Neuronal stem cell (in vitro differentiated cells): ENCODE data around the gene ACACA.

ENCODE experiments used
- DNase-seq: peaks from one replicate; pipeline ENCODE4 v3.0.0-alpha.2; 2013; ENCODE audit warnings: low spot score
- H2AFZ ChIP-seq: one replicate; pipeline ENCODE4 v1.6.1; 2013; ENCODE audit warnings: mild to moderate bottlenecking, low read length, inconsistent platforms
- H2AK5ac ChIP-seq: 2 replicates; pipeline ENCODE4 v1.6.1; 2013; ENCODE audit warnings: low read depth, mild to moderate bottlenecking, inconsistent platforms, low read length, moderate library complexity, mixed read lengths
- H2BK120ac ChIP-seq: 2 replicates; pipeline ENCODE4 v1.6.1; 2013; ENCODE audit warnings: low read depth, mild to moderate bottlenecking, inconsistent platforms, low read length, moderate library complexity, mixed read lengths
- H2BK12ac ChIP-seq: one replicate; pipeline ENCODE4 v1.6.1; 2013; ENCODE audit warnings: low read length, inconsistent platforms
- H2BK15ac ChIP-seq: 2 replicates; pipeline ENCODE4 v1.6.1; 2013; ENCODE audit warnings: mild to moderate bottlenecking, low read length, inconsistent platforms, mixed read lengths
- H2BK5ac ChIP-seq: one replicate; pipeline ENCODE4 v1.6.1; 2013; ENCODE audit warnings: inconsistent platforms, mild to moderate bottlenecking, low read length, moderate library complexity
- H3K14ac ChIP-seq: one replicate; pipeline ENCODE4 v1.6.1; 2013; ENCODE audit warnings: low read length, inconsistent platforms
- H3K18ac ChIP-seq: 2 replicates; pipeline ENCODE4 v1.6.1; 2013; ENCODE audit warnings: low read length, inconsistent platforms
- H3K23ac ChIP-seq: 2 replicates; pipeline ENCODE4 v1.6.1; 2013; ENCODE audit warnings: low read depth, mild to moderate bottlenecking, mixed read lengths, low read length, inconsistent platforms; ENCODE audit not compliant: poor library complexity
- H3K27ac ChIP-seq: replicated peaks from 3 replicates; pipeline ENCODE4 v1.5.1; 2013; ENCODE audit warnings: low read length, inconsistent platforms
- H3K27me3 ChIP-seq, 3 experiments: 2 replicates each; pipeline ENCODE4 v1.6.1; 2013; ENCODE audit warnings: low read length in 3 of 3, mild to moderate bottlenecking in 2 of 3, inconsistent platforms in 1 of 3, low read depth in 1 of 3, mixed read lengths in 1 of 3, moderate library complexity in 1 of 3; ENCODE audit not compliant: control insufficient read depth in 3 of 3, insufficient read depth in 3 of 3
- H3K36me3 ChIP-seq, 2 donors: replicated peaks in 1 of 2; 2 replicates each; pipeline ENCODE4 v1.6.1; 2013; ENCODE audit warnings: low read length in 2 of 2; ENCODE audit not compliant: control insufficient read depth in 2 of 2, insufficient read depth in 2 of 2
- H3K4ac ChIP-seq: 2 replicates; pipeline ENCODE4 v1.6.1; 2013; ENCODE audit warnings: inconsistent platforms, mild to moderate bottlenecking, low read length, moderate library complexity
- H3K4me1 ChIP-seq, 2 donors: 1 replicate in 1 of 2; 2 replicates in 1 of 2; pipeline ENCODE4 v1.6.1; 2013; ENCODE audit warnings: low read length in 2 of 2, low read depth in 1 of 2; ENCODE audit not compliant: control insufficient read depth in 2 of 2, insufficient read depth in 1 of 2
- H3K4me2 ChIP-seq: one replicate; pipeline ENCODE4 v1.6.1; 2013; ENCODE audit warnings: mild to moderate bottlenecking, low read length, inconsistent platforms; ENCODE audit not compliant: insufficient read depth, poor library complexity, severe bottlenecking
- H3K4me3 ChIP-seq, 2 donors: 2 replicates each; pipeline ENCODE4 v1.5.1; 2013; ENCODE audit warnings: low read length in 2 of 2, mild to moderate bottlenecking in 2 of 2, inconsistent platforms in 1 of 2, moderate library complexity in 1 of 2
- H3K79me1 ChIP-seq: one replicate; pipeline ENCODE4 v1.6.1; 2013; ENCODE audit warnings: low read depth, mild to moderate bottlenecking, inconsistent platforms, low read length, moderate library complexity
- H3K9ac ChIP-seq: one replicate; pipeline ENCODE4 v1.6.1; 2013; ENCODE audit warnings: mild to moderate bottlenecking, low read depth, low read length, inconsistent platforms; ENCODE audit not compliant: poor library complexity
- H3K9me3 ChIP-seq, 2 donors: replicated peaks in 1 of 2; 2 replicates each; pipeline versions ENCODE3 to v1.6.1; 2013; ENCODE audit warnings: low read length in 2 of 2, mild to moderate bottlenecking in 2 of 2, inconsistent platforms in 1 of 2, low read depth in 1 of 2, mixed read lengths in 1 of 2, moderate library complexity in 1 of 2; ENCODE audit not compliant: control insufficient read depth in 2 of 2, insufficient read depth in 1 of 2
- H4K8ac ChIP-seq: one replicate; pipeline ENCODE4 v1.6.1; 2013; ENCODE audit warnings: low read depth, mild to moderate bottlenecking, inconsistent platforms, low read length, moderate library complexity
- H4K91ac ChIP-seq: one replicate; pipeline ENCODE4 v1.6.1; 2013; ENCODE audit warnings: low read length, low read depth, mild to moderate bottlenecking, inconsistent platforms; ENCODE audit not compliant: poor library complexity
- WGBS, 2 donors: extraction: QIAGEN DNeasy Blood & Tissue Kit; methylation state at CpG; one replicate each; pipeline ENCODE4 v1.1.7; 2013; ENCODE audit warnings: missing lambda C conversion rate in 2 of 2, mixed read lengths in 1 of 2; ENCODE audit not compliant: insufficient read length in 2 of 2, insufficient replicate concordance in 1 of 2; ENCODE audit errors: extremely low coverage in 2 of 2; 5-methylcytosine and 5-hydroxymethylcytosine counted together

ACACA gene

DNA sequence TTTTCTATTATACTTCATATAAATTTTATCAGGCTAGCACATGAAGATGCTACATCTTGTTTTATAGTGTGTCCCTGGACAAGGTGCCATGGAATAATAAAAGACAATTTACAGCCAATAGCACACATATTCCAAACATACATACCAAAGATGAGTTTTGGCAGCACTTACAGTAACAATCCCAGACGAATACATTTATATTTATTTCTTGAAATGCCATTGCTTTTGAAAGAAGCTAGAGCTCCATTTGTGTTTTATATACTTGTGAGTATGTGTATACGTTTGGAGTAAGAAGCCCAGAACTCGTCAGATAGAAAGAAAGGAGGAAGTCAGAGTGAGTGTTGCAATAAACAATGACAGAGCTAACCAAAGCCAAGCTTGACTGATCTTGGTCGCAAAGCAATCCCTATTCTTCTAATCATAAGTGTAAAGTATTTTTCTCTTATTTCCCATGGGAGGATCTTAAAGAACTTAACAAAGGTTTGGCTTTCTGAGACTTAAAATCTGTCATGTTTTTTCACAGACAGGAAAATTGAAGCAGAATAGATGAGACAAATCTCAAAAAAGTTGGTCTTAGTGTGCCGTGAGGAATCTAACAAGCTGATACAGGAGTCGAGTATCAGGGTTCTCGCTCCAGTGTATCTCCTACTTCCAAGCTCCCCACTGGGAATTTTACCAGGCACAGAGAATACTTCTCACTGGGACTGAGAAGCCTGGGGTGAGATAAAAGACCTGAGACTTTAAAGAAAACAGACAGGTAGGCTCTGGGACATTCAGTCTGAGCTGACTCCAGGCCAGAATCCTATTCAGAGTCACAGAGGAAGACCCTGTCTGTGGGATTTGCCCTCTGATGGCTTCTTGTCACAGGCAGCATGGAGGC, 282.5 kb downstream of the ACACA start:
- WGBS, 2 donors: no CpG with 5 or more reads among the region's 7 CpGs
- no peak for DNase-seq

DNA sequence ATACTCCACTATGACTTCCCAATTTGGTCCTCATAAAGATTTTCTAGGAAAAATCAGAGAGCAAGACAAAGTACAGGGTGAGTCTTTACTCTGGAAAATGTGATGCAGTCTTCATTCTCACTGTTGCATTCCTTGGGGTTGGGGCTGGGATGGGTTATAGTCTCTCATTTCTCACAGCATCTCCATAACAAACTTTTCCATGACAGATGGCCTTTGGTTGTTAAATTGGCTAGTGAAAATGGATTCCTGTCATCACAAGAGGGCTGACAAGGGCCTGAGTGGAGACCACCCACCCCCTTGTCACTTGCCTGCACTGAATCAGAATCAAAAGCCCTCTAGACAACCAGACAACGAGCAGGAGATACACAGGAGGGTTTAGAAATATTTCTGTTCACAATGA, 283.2 kb downstream of the ACACA start:
- H2BK5ac ChIP-seq: no peak overlapping the region
- H3K23ac ChIP-seq: no peak overlapping the region
- H2BK120ac ChIP-seq: no peak overlapping the region
- H3K36me3 ChIP-seq: peaks cover 13 to 99% of the 10 kb centered on the region in 2 donors
- H3K79me1 ChIP-seq: no peaks in the 10 kb centered on the region
- no CpG with 5 or more reads among the region's 1 CpG for WGBS, 2 donors
- H2BK12ac ChIP-seq: no peak overlapping the region
- no peak overlapping the region for H3K27ac ChIP-seq
- no peak for DNase-seq
- H4K8ac ChIP-seq: no peak overlapping the region
- no peak overlapping the region for H2AFZ ChIP-seq
- no peaks in the 10 kb centered on the region for H3K27me3 ChIP-seq
- no peak overlapping the region for H3K4ac ChIP-seq
- H4K91ac ChIP-seq: no peak overlapping the region
- no peak overlapping the region for H3K14ac ChIP-seq
- H3K4me3 ChIP-seq: no peak overlapping the region
- no peak overlapping the region for H3K9ac ChIP-seq
- no peak overlapping the region for H3K18ac ChIP-seq
- H2AK5ac ChIP-seq: no peak overlapping the region
- peaks cover 0 to 14% of the 10 kb centered on the region in 2 donors for H3K4me1 ChIP-seq
- no peak overlapping the region for H2BK15ac ChIP-seq
- no peaks in the 10 kb centered on the region for H3K9me3 ChIP-seq
- H3K4me2 ChIP-seq: no peak overlapping the region

More for the DNA sequence above, 282.5 kb downstream of the ACACA start:
- no peak overlapping the region for H3K9ac ChIP-seq
- peaks cover 0 to 12% of the 10 kb centered on the region in 2 donors for H3K4me1 ChIP-seq
- no peak overlapping the region for H3K4ac ChIP-seq
- no peak overlapping the region for H2BK12ac ChIP-seq
- H3K27me3 ChIP-seq: no peaks in the 10 kb centered on the region
- H3K14ac ChIP-seq: no peak overlapping the region
- H3K9me3 ChIP-seq: no peaks in the 10 kb centered on the region
- H2BK5ac ChIP-seq: no peak overlapping the region
- H3K36me3 ChIP-seq: peaks cover 14 to 99% of the 10 kb centered on the region in 2 donors
- no peak overlapping the region for H4K91ac ChIP-seq
- no peak overlapping the region for H3K18ac ChIP-seq
- H2AFZ ChIP-seq: no peak overlapping the region
- H3K23ac ChIP-seq: no peak overlapping the region
- H2BK120ac ChIP-seq: no peak overlapping the region
- H3K4me2 ChIP-seq: no peak overlapping the region
- no peak overlapping the region for H3K4me3 ChIP-seq
- no peak overlapping the region for H4K8ac ChIP-seq
- H3K27ac ChIP-seq: no peak overlapping the region
- no peaks in the 10 kb centered on the region for H3K79me1 ChIP-seq
- H2BK15ac ChIP-seq: no peak overlapping the region
- H2AK5ac ChIP-seq: no peak overlapping the region

GRCh38 chr17:37121616-37122015, 285.0 kb downstream of the ACACA start:
- Histone ChIP-seq H2BK12ac (no peak overlapping the region), H3K79me1 (no peaks in the 10 kb centered on the region), H3K9me3 (no peaks in the 10 kb centered on the region), H2AK5ac (no peak overlapping the region), H3K4me3 (no peak overlapping the region), H4K91ac (no peak overlapping the region), H3K9ac (no peak overlapping the region), H3K23ac (no peak overlapping the region), H3K27ac (no peak overlapping the region), H2AFZ (no peak overlapping the region), H3K4me2 (no peak overlapping the region), H3K18ac (no peak overlapping the region), H3K14ac (no peak overlapping the region), H3K4ac (no peak overlapping the region), H2BK120ac (no peak overlapping the region), H3K27me3 (no peaks in the 10 kb centered on the region), H2BK15ac (no peak overlapping the region), H2BK5ac (no peak overlapping the region), H3K4me1 (peaks cover 0 to 23% of the 10 kb centered on the region in 2 donors), H3K36me3 (peaks cover 13 to 98% of the 10 kb centered on the region in 2 donors), H4K8ac (peak overlapping the region; percentile 78)
- WGBS, 2 donors: no CpG with 5 or more reads among the region's 2 CpGs
- no peak for DNase-seq

GRCh38 chr17:37118366-37119137, 288.1 kb downstream of the ACACA start:
- H2BK120ac ChIP-seq: no peak overlapping the region
- no CpG with 5 or more reads among the region's 3 CpGs for WGBS, 2 donors
- DNase-seq: no peak
- H3K4me1 ChIP-seq: peaks cover 0 to 17% of the 10 kb centered on the region in 2 donors
- no peaks in the 10 kb centered on the region for H3K9me3 ChIP-seq
- no peak overlapping the region for H2AK5ac ChIP-seq
- H4K8ac ChIP-seq: no peak overlapping the region
- H3K27ac ChIP-seq: no peak overlapping the region
- H4K91ac ChIP-seq: no peak overlapping the region
- H3K4me2 ChIP-seq: no peak overlapping the region
- no peak overlapping the region for H2BK12ac ChIP-seq
- H3K27me3 ChIP-seq: no peaks in the 10 kb centered on the region
- no peak overlapping the region for H3K9ac ChIP-seq
- no peak overlapping the region for H3K14ac ChIP-seq
- H3K18ac ChIP-seq: no peak overlapping the region
- H3K4me3 ChIP-seq: no peak overlapping the region
- H3K23ac ChIP-seq: no peak overlapping the region
- H3K79me1 ChIP-seq: no peaks in the 10 kb centered on the region
- H2BK15ac ChIP-seq: no peak overlapping the region
- H2AFZ ChIP-seq: no peak overlapping the region
- no peak overlapping the region for H2BK5ac ChIP-seq
- H3K36me3 ChIP-seq: peaks cover 14 to 98% of the 10 kb centered on the region in 2 donors
- no peak overlapping the region for H3K4ac ChIP-seq
